HepG2 (cell line): Measurements from ENCODE around the gene SLC16A7. TPM values are rescaled to one million over a fixed set of nuclear protein-coding genes. Genes with fewer than 3 reads are reported as not detected.

ENCODE experiments used
- ATAC-seq: fragments of 200-7000 bp; cut with Tn5 transposase; 3 replicates; pipeline ENCODE4 v1.9.1; 2020; ENCODE audit warnings: mild to moderate bottlenecking, moderate library complexity
- BruUV-seq: library from RNA; stranded (reverse); fragments of 400-500 nt; replicated peaks from 2 replicates; lab custom pipeline; 2021; lab: Mats Ljungman, UMichigan
- CTCF ChIA-PET: fragments of 300-600 bp; formaldehyde crosslinking; extraction: SDS; loops from one replicate; lab custom pipeline; 2021; ENCODE audit warnings: low total read pairs, inconsistent platforms, low intra/inter-chr PET ratio; lab: Yijun Ruan, JAX
- POLR2A ChIA-PET: fragments of 350-600 bp; sonication (Branson Sonifier 250); formaldehyde crosslinking; loops from one replicate; lab custom pipeline; 2020; ENCODE audit warnings: antibody characterized with exemption, inconsistent platforms; lab: Yijun Ruan, JAX
- DNase-seq: peaks from one replicate; pipeline ENCODE4 v3.0.0-alpha.2; 2015; ENCODE audit warnings: low spot score
- FAIRE-seq: peaks from 3 replicates; lab custom pipeline; 2011; peaks lifted over from hg19 to GRCh38; lab: Jason Lieb, UNC
- H2AFZ ChIP-seq: one replicate; pipeline ENCODE4 v1.6.1; 2011; ENCODE audit warnings: low read length, inconsistent platforms
- H3K27ac ChIP-seq: fragments of 300-600 bp; 3 replicates; pipeline ENCODE4 v1.8.0; 2011; ENCODE audit warnings: mixed run types, mild to moderate bottlenecking, mixed read lengths, low read length, inconsistent platforms; ENCODE audit not compliant: insufficient read depth; ENCODE audit errors: extremely low read length
- H3K27me3 ChIP-seq, 2 experiments: fragments of 200-600 bp in 1 of 2; 2 replicates in 1 of 2; 3 replicates in 1 of 2; pipeline versions ENCODE4 v1.6.0 to v1.8.0; 2011; ENCODE audit warnings: low read length in 2 of 2, mild to moderate bottlenecking in 2 of 2, moderate library complexity in 2 of 2, inconsistent platforms in 1 of 2; ENCODE audit not compliant: insufficient read depth in 2 of 2, control insufficient read depth in 1 of 2
- H3K36me3 ChIP-seq, 2 experiments: fragments of 200-600 bp in 1 of 2; replicated peaks in 1 of 2; 2 replicates in 1 of 2; 3 replicates in 1 of 2; pipeline versions ENCODE4 v1.5.1 to v1.8.0; 2011; ENCODE audit warnings: low read length in 2 of 2, inconsistent platforms in 1 of 2; ENCODE audit not compliant: insufficient read depth in 2 of 2, control insufficient read depth in 1 of 2
- H3K4me1 ChIP-seq: 2 replicates; pipeline ENCODE4 v1.5.1; 2012; ENCODE audit warnings: low read length, inconsistent platforms; ENCODE audit not compliant: insufficient read depth
- H3K4me2 ChIP-seq: 2 replicates; pipeline ENCODE4 v1.6.0; 2011; ENCODE audit warnings: low read depth, low read length, inconsistent platforms
- H3K4me3 ChIP-seq, 3 experiments: fragments of 200-600 bp in 1 of 3; sonication (generic), shearing (Covaris generic) in 1 of 3; replicated peaks in 1 of 3; 2 replicates each; pipeline ENCODE4 v1.5.1; 2011 to 2016; ENCODE audit warnings: low read length in 3 of 3, inconsistent platforms in 2 of 3, low read depth in 2 of 3, mild to moderate bottlenecking in 2 of 3, control low read depth in 1 of 3, mixed read lengths in 1 of 3; ENCODE audit not compliant: insufficient read depth in 1 of 3
- H3K79me2 ChIP-seq: one replicate; pipeline ENCODE4 v1.6.1; 2011; ENCODE audit warnings: low read length, inconsistent platforms; ENCODE audit not compliant: insufficient read depth
- H3K9ac ChIP-seq: 2 replicates; pipeline ENCODE4 v1.6.0; 2011; ENCODE audit warnings: mild to moderate bottlenecking, low read depth, low read length, inconsistent platforms; ENCODE audit not compliant: insufficient read depth
- H3K9me3 ChIP-seq: 2 replicates; pipeline ENCODE4 v1.5.1; 2012; ENCODE audit warnings: mild to moderate bottlenecking, low read length
- H4K20me1 ChIP-seq: 2 replicates; pipeline ENCODE4 v1.6.0; 2011; ENCODE audit warnings: inconsistent platforms, mild to moderate bottlenecking, low read length, moderate library complexity; ENCODE audit not compliant: insufficient read depth
- CAMTA2 ChIP-seq: sonication (generic); formaldehyde crosslinking; IDR thresholded peaks from 2 replicates; pipeline ENCODE4 v1.4.0; 2020; ENCODE audit warnings: mild to moderate bottlenecking, missing genetic modification reagents, borderline replicate concordance
- CEBPG ChIP-seq: IDR thresholded peaks from 2 replicates; pipeline ENCODE4 v1.6.1; 2016
- CSRNP2 ChIP-seq: sonication (generic); formaldehyde crosslinking; conservative IDR thresholded peaks from 2 replicates; pipeline ENCODE4 v1.8.0; 2022; ENCODE audit warnings: low read depth, missing genetic modification reagents
- DNMT1 ChIP-seq: sonication (generic); formaldehyde crosslinking; IDR thresholded peaks from 2 replicates; pipeline ENCODE4 v1.5.1; 2020; ENCODE audit warnings: mild to moderate bottlenecking, missing genetic modification reagents
- ETS1 ChIP-seq: sonication (generic); formaldehyde crosslinking; IDR thresholded peaks from 2 replicates; pipeline ENCODE4 v1.4.0; 2020; ENCODE audit warnings: missing genetic modification reagents
- JUN ChIP-seq: sonication (generic); formaldehyde crosslinking; IDR thresholded peaks from 2 replicates; pipeline ENCODE4 v1.4.0; 2020; ENCODE audit warnings: mild to moderate bottlenecking, missing genetic modification reagents
- MYNN ChIP-seq: sonication (generic); formaldehyde crosslinking; IDR thresholded peaks from 2 replicates; pipeline ENCODE4 v1.4.0; 2020; ENCODE audit warnings: mild to moderate bottlenecking, low read depth, missing genetic modification reagents
- PLRG1 ChIP-seq: fragments of 450-650 bp; conservative IDR thresholded peaks from 2 replicates; pipeline ENCODE4 v1.6.1; 2016
- PTBP1 ChIP-seq: fragments of 200-400 bp; formaldehyde crosslinking; IDR thresholded peaks from 2 replicates; pipeline ENCODE4 v1.6.1; 2018; ENCODE audit warnings: low read length, low read depth; ENCODE audit not compliant: poor library complexity, severe bottlenecking
- RFXAP ChIP-seq: sonication (generic); formaldehyde crosslinking; IDR thresholded peaks from 2 replicates; pipeline ENCODE4 v1.4.0; 2020; ENCODE audit warnings: missing genetic modification reagents, borderline replicate concordance
- SKI ChIP-seq: fragments of 450-650 bp; IDR thresholded peaks from one replicate; pipeline ENCODE4 v1.6.1; 2018; ENCODE audit warnings: mild to moderate bottlenecking; ENCODE audit not compliant: partially characterized antibody
- TBX2 ChIP-seq: sonication (generic); formaldehyde crosslinking; IDR thresholded peaks from 2 replicates; pipeline ENCODE4 v1.5.0; 2020; ENCODE audit warnings: missing genetic modification reagents, mild to moderate bottlenecking, borderline replicate concordance
- ZNF18 ChIP-seq: sonication (generic); formaldehyde crosslinking; IDR thresholded peaks from 2 replicates; pipeline ENCODE4 v1.8.0; 2022; ENCODE audit warnings: mild to moderate bottlenecking, missing genetic modification reagents; ENCODE audit not compliant: insufficient replicate concordance
- ZNF274 ChIP-seq: sonication (generic); formaldehyde crosslinking; IDR thresholded peaks from 2 replicates; pipeline ENCODE4 v1.5.1; 2020; ENCODE audit warnings: mild to moderate bottlenecking, missing genetic modification reagents
- WGBS: methylation state at CpG from one replicate; pipeline ENCODE4 v1.1.6; 2017; ENCODE audit warnings: low lambda C conversion rate; 5-methylcytosine and 5-hydroxymethylcytosine counted together
- in situ Hi-C: cut with HindIII; loops from 2 replicates; pipeline ENCODE4 v1.10.0; 2017; ENCODE audit warnings: low pct_unique_long_range_greater_than_20kb; ENCODE audit not compliant: extremely low pct_ligation_motif_present
- intact Hi-C: fragments of 100-400 bp; cut with micrococcal nuclease; formaldehyde crosslinking; loops from one replicate; pipeline ENCODE4 v1.10.0; 2022; ENCODE audit not compliant: unreplicated experiment
- polyA plus RNA-seq, 8 experiments: library from polyadenylated mRNA; depleted of rRNA in 3 of 8; stranded (reverse) in 7 of 8; unstranded in 1 of 8; fragments of >200 nt; fragmentation: Illumina TruSeq in 4 of 8; extraction: Trizol in 4 of 8; gene quantifications; 2 replicates each; pipeline versions ENCODE4 v1.2.1 to v1.2.3, GENCODE V29; 2011 to 2016; ENCODE audit warnings: low read depth in 4 of 8, missing spikeins in 1 of 8, mixed read lengths in 1 of 8; ENCODE audit not compliant: insufficient read depth in 1 of 8
- total RNA-seq, 5 experiments: library from RNA; depleted of rRNA; stranded (reverse); fragments of >200 nt; fragmentation: Illumina TruSeq; extraction: Trizol; gene quantifications; 2 replicates each; pipeline ENCODE4 v1.2.3, GENCODE V29; 2016; ENCODE audit warnings: low read depth in 1 of 5

The SLC16A7 gene
- total and polyA plus RNA-seq, 2 of the 13 experiments (the other 11 are each of a cell fraction or from before 2014, with no cell fraction given), result 1.3 to 1.6 TPM

- intact Hi-C loops, result no loop called here
- no peak for ATAC-seq
- no peak for TF ChIP-seq RFXAP (CRISPR knock-in tag)
- no peak for TF ChIP-seq ETS1 (CRISPR knock-in tag)
- no peak for TF ChIP-seq MYNN (CRISPR knock-in tag)
- no peak for TF ChIP-seq PLRG1
- TF ChIP-seq CSRNP2, result no peak
- no peak for TF ChIP-seq SKI
- TF ChIP-seq TBX2 (CRISPR knock-in tag), result no peak
- TF ChIP-seq CEBPG (CRISPR knock-in tag), result no peak
- TF ChIP-seq JUN (CRISPR knock-in tag), result no peak
- no peak for TF ChIP-seq PTBP1
- TF ChIP-seq ZNF18 (CRISPR knock-in tag), result no peak
- no peak for TF ChIP-seq DNMT1 (CRISPR knock-in tag)
- TF ChIP-seq ZNF274 (CRISPR knock-in tag), result no peak
- no peak for TF ChIP-seq CAMTA2 (CRISPR knock-in tag)
Measured at GRCh38 chr12:59672273-59672672, 76.4 kb downstream of the SLC16A7 start.

More at GRCh38 chr12:59672273-59672672, 76.4 kb downstream of the SLC16A7 start:
- Histone ChIP-seq H3K27ac (no peak overlapping the region), H2AFZ (no peak overlapping the region), H3K4me2 (no peak overlapping the region), H3K9ac (no peak overlapping the region), H3K4me1 (no peaks in the 10 kb centered on the region), H3K4me3 (no peak overlapping the region), H3K79me2 (no peaks in the 10 kb centered on the region), H3K9me3 (peaks cover 38% of the 10 kb centered on the region), H3K27me3 (no peaks in the 10 kb centered on the region), H3K36me3 (no peaks in the 10 kb centered on the region), H4K20me1 (no peaks in the 10 kb centered on the region)
- BruUV-seq, result no TSS peak
- ChIA-PET CTCF (no interaction called here), POLR2A (no interaction called here)
- in situ Hi-C loops, result no loop called here
- DNase-seq (no peak), FAIRE-seq (no peak)
- 69% methylated on average over 2 of the region's 2 CpGs for WGBS
